IPS DF 6.9 (cell line): ENCODE measurements around the gene DBF4.
"Not testable (repeated sequence)": the region's sequence is repeated elsewhere in the genome, so short reads cannot be mapped to it uniquely, and the experiment has no call there.

Source experiments
- DNase-seq: peaks from one replicate; pipeline ENCODE4 v3.0.0-alpha.2; 2013; ENCODE audit warnings: low read depth, low spot score
- H3K27ac ChIP-seq: one replicate; pipeline ENCODE4 v1.5.1; 2013; ENCODE audit warnings: low read length, control low read depth
- H3K27me3 ChIP-seq: 2 replicates; pipeline ENCODE4 v1.6.1; 2013; ENCODE audit warnings: mild to moderate bottlenecking, low read length; ENCODE audit not compliant: control insufficient read depth, insufficient read depth
- H3K36me3 ChIP-seq: 2 replicates; pipeline ENCODE4 v1.6.1; 2013; ENCODE audit warnings: low read length; ENCODE audit not compliant: control insufficient read depth, insufficient read depth
- H3K4me1 ChIP-seq: 2 replicates; pipeline ENCODE4 v1.6.1; 2013; ENCODE audit warnings: low read length; ENCODE audit not compliant: control insufficient read depth, insufficient read depth
- H3K4me3 ChIP-seq: 2 replicates; pipeline ENCODE4 v1.5.1; 2013; ENCODE audit warnings: mild to moderate bottlenecking, low read length
- H3K9me3 ChIP-seq: 2 replicates; pipeline ENCODE4 v1.6.1; 2013; ENCODE audit warnings: low read length, inconsistent platforms; ENCODE audit not compliant: control insufficient read depth, insufficient read depth
- WGBS: extraction: QIAGEN DNeasy Blood & Tissue Kit; methylation state at CpG from one replicate; pipeline ENCODE4 v1.1.7; 2013; ENCODE audit warnings: mixed read lengths, missing lambda C conversion rate; ENCODE audit not compliant: insufficient read length, insufficient coverage; 5-methylcytosine and 5-hydroxymethylcytosine counted together

Gene DBF4

DNA sequence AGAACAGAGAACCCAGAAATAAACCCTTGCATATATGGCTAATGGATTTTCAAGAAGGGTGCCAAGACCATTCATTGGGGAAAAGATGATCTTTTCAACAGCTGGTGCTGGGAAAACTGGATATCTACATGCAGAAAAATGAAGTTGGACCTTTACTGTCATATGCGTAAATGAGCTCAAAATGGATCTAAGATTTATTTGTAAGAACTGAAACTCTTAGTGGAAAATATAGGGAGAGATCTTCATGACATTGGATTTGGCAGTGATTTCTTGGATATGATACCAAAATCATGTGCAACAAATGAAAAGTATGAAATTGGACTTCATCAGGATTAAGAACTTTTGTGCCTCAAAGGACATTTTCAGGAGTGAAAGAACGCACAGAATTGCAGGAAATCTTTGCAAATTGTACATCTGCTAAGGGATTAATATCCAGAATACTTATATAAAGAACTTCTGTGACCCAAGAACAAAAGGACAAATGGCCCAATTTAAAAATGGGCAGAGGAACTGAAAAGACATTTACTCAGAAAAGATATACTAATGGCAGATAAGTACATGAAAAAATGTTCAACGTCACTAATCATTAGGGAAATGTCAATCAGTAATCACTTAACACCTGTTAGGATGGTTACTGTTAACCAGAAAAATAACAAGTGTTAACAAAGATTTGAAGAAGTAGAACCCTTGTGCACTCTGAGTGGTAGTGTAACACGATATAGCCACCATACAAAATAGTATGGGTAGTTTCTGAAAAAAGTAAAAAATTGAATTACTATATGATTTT, 6.1 kb downstream of the DBF4 start:
- no peak overlapping the region for H3K27ac ChIP-seq
- WGBS: no CpG with 5 or more reads among the region's 4 CpGs
- no peak for DNase-seq
- peaks cover 3% of the 10 kb centered on the region; the same call in 1 of the 2 replicates for H3K36me3 ChIP-seq
- no peaks in the 10 kb centered on the region for H3K9me3 ChIP-seq
- H3K27me3 ChIP-seq: no peaks in the 10 kb centered on the region
- H3K4me1 ChIP-seq: no peaks in the 10 kb centered on the region
- no peak overlapping the region for H3K4me3 ChIP-seq

DNA sequence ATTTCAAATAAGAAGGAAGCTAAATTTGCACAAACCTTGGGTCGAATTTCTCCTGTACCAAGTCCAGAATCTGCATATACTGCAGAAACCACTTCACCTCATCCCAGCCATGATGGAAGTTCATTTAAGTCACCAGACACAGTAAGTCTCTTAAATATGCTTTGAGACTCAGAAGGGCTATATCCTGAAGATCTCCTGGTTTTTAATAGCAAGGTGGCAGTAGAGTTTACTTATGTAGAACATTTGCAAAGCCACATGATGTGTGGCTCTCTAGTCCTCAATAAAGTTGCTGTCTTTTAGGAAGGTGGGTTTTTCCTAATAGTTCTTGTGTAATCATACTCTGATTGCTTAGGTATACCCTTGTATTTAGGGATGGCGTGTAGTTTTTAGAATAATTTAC, 8.7 kb downstream of the DBF4 start:
- Histone ChIP-seq H3K9me3 (no peaks in the 10 kb centered on the region), H3K36me3 (peaks cover 3% of the 10 kb centered on the region; the same call in 1 of the 2 replicates), H3K4me1 (no peaks in the 10 kb centered on the region), H3K4me3 (no peak overlapping the region), H3K27ac (no peak overlapping the region), H3K27me3 (no peaks in the 10 kb centered on the region)
- no CpG with 5 or more reads among the region's 2 CpGs for WGBS
- DNase-seq: no peak

DNA sequence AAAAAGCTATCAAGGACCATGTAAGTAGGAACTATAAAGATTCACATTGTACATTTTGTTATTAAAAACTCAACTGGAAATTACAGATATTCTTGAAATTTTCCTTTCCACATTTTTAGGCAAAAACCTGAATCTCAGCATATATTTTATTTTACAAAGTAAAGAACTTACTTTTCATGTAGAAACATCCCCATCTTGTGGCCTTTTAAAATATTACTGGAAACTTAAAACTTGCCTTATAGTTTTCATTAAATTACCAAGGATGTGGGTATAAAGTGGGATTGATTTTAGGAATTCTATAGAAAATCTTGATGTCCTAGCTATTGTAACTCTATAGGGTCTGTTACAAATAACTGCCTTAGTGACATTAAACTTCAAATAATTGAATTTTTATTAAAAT, 10.6 kb downstream of the DBF4 start:
- DNase-seq: no peak

GRCh38 chr7:87895363-87895762, 19.1 kb downstream of the DBF4 start:
- H3K9me3 ChIP-seq: no peaks in the 10 kb centered on the region
- no peak for DNase-seq
- H3K4me1 ChIP-seq: no peaks in the 10 kb centered on the region
- no peaks in the 10 kb centered on the region for H3K27me3 ChIP-seq
- no peaks in the 10 kb centered on the region; the same call in 1 of the 2 replicates for H3K36me3 ChIP-seq
- WGBS: no CpG with 5 or more reads among the region's 2 CpGs
- no peak overlapping the region for H3K27ac ChIP-seq
- no peak overlapping the region for H3K4me3 ChIP-seq

More for the DNA sequence above, 10.6 kb downstream of the DBF4 start:
- H3K27ac ChIP-seq: no peak overlapping the region
- no peak overlapping the region for H3K4me3 ChIP-seq
- H3K9me3 ChIP-seq: no peaks in the 10 kb centered on the region
- H3K36me3 ChIP-seq: peaks cover 3% of the 10 kb centered on the region; the same call in 1 of the 2 replicates
- H3K27me3 ChIP-seq: no peaks in the 10 kb centered on the region
- H3K4me1 ChIP-seq: no peaks in the 10 kb centered on the region

- Histone ChIP-seq H3K27ac (no peak overlapping the region), H3K4me3 (no peak overlapping the region), H3K9me3 (no peaks in the 10 kb centered on the region), H3K27me3 (no peaks in the 10 kb centered on the region), H3K4me1 (no peaks in the 10 kb centered on the region), H3K36me3 (no peaks in the 10 kb centered on the region; the same call in 1 of the 2 replicates)
- no CpG with 5 or more reads among the region's 2 CpGs for WGBS
- DNase-seq: no peak
These were observed 23.0 kb downstream of the DBF4 start for GRCh38 chr7:87899255-87899654.

- not testable (repeated sequence) for H3K4me1 ChIP-seq, H3K27ac ChIP-seq, DNase-seq, H3K9me3 ChIP-seq, H3K27me3 ChIP-seq, H3K36me3 ChIP-seq, H3K4me3 ChIP-seq
- WGBS: no CpG with 5 or more reads among the region's 3 CpGs
These were observed 31.0 kb downstream of the DBF4 start for GRCh38 chr7:87907136-87907906.

GRCh38 chr7:87908814-87909213, 32.5 kb downstream of the DBF4 start:
- not testable (repeated sequence) for H3K4me1 ChIP-seq, H3K4me3 ChIP-seq, H3K27ac ChIP-seq, H3K27me3 ChIP-seq, H3K36me3 ChIP-seq, H3K9me3 ChIP-seq, DNase-seq
- no CpG with 5 or more reads among the region's 4 CpGs for WGBS

- H3K36me3 ChIP-seq: no peaks in the 10 kb centered on the region; the same call in 1 of the 2 replicates
- no peaks in the 10 kb centered on the region for H3K9me3 ChIP-seq
- H3K27me3 ChIP-seq: no peaks in the 10 kb centered on the region
- H3K4me3 ChIP-seq: no peak overlapping the region
- DNase-seq: no peak
- no peak overlapping the region for H3K27ac ChIP-seq
- no CpG with 5 or more reads among the region's 4 CpGs for WGBS
- no peaks in the 10 kb centered on the region for H3K4me1 ChIP-seq
These were observed 35.8 kb downstream of the DBF4 start for GRCh38 chr7:87912121-87912520.

- WGBS: no CpG with 5 or more reads among the region's 1 CpG
- no peaks in the 10 kb centered on the region for H3K36me3 ChIP-seq
- no peaks in the 10 kb centered on the region for H3K9me3 ChIP-seq
- H3K27me3 ChIP-seq: no peaks in the 10 kb centered on the region
- H3K4me1 ChIP-seq: no peaks in the 10 kb centered on the region
- H3K4me3 ChIP-seq: no peak overlapping the region
- H3K27ac ChIP-seq: no peak overlapping the region
- no peak for DNase-seq
These were observed 42.4 kb downstream of the DBF4 start for GRCh38 chr7:87918740-87919139.

DNA sequence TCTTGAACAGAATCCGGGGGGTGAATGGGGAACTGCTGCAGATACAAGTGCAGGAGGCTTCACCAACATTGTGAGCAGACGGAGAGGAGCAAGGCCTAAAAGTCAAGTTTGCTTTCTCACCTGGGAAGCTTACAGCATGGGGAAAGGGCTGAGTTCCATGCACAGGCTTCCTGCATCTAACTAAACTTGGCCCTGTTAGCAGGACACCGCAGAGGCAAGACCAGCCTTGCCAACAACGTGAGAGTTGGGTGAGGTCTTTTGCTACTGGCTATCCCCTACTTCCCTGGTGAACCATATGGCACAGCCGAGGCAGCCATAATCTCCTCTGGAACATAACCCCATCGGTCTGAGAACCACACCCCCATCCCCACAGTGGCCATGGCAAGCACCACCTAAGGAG, 43.6 kb downstream of the DBF4 start:
- Histone ChIP-seq H3K9me3 (no peaks in the 10 kb centered on the region), H3K27ac (no peak overlapping the region), H3K4me1 (no peaks in the 10 kb centered on the region), H3K36me3 (no peaks in the 10 kb centered on the region), H3K27me3 (no peaks in the 10 kb centered on the region), H3K4me3 (no peak overlapping the region)
- no peak for DNase-seq
- WGBS: no CpG with 5 or more reads among the region's 6 CpGs
